HG03175 (cell line): ENCODE measurements around the gene TPRG1.
A peak's percentile ranks its signal among the peaks of the same experiment; 100 is the strongest.

ENCODE experiments used
- ATAC-seq: cut with Tn5 transposase; IDR thresholded peaks from one replicate; pipeline ENCODE4 v1.9.1; 2021; ENCODE audit warnings: mild to moderate bottlenecking, moderate library complexity; ENCODE audit not compliant: unreplicated experiment

Gene TPRG1

DNA sequence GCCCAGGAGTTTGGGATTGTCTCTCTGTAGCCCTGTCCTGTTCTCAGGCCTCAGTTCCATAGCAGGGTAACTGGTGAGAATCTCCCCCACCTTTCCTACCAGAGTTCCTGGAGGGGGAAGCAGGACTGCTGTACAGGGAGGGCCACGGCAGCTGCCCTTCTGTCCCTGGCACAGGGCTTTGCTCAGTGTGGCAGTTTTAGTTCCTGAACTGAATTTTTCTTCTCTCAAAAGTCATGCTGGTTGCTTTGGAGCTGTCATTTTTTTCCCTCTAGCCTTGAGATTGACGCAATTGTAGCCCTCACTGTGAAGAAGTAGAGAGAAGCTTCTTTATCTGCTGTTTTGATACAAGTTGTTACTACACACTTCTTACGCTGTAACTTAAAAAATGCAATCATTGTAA is 55.5 kb downstream of the TPRG1 start:
- ATAC-seq, result no peak

DNA sequence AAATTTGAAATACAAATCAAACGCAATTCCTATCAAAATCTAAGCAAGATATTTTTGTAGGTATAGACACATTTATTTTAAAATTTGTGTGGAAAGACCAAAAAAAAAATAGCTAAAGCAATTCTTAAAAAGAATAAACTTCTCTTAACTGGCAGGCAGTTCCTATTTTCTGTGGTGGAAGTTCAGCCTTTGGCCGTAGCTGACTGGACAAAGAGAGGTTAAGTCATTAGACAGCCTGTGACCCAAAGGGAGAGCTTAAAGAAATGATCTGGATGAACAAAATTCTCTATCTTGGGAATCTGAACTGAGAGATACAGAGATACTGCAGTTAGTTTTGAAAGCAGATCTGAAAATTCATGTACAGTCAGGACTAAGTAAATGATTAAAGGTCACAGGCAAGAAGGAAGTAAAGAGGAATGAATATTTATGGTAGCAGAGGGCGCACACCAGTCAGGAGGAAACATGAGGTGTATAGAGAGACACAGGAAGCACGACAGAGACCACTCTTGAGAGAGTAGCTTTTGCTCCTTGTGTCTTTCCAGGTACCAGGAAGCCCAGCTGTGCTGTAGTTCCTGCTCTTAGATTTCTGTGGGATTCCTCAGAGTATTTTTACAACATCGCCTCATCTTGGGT is 57.5 kb downstream of the TPRG1 start:
- peak; percentile 82 for ATAC-seq

DNA sequence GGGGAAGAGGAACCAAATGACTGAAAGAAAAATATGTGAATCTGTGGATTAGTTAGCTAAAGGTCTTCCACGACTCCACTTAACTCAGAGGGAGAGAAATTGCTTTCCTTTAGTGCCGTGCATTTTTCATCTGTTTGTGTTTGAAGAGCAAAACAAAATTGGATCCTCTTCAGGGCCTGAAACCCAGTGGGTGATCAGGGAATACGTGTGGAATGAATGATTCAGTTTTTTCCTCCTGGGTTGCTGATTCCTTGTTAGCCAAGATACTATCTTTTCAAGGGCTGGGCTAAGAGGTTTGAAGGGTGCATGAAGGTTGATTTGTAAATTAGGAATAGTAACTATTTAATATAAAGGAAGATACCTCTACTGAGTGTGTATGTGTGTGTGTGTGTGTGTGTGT is 61.0 kb downstream of the TPRG1 start:
- ATAC-seq, result no peak

DNA sequence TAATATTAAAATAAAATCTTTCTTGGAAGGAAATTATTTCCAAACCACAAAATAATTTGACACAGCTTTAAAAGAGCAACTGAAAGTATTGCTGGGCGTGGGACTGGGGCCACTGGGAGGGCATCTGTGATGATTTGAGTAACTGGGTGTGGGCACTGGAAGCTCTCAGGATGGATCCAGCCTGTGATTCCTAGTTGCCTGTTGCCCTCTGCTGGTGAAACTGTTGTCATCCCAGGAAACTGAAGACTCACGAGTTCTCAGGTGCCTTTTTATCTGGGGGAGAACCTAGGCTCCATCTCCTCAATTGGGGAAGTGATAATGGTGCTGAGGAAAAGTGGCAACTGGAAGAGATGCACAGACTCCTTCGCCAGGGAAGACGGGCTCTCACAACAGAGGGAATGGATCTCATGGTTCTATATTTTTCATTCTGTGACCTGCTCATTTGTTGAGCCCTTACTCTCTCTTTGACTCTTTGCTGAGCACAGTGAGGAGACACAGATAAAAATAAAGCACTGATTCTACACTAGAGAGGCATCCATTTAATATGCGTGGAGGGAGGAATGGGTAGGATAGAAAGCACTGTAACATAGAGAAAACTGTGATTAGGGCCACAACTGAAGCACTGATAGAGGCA is 61.6 kb downstream of the TPRG1 start:
- no peak for ATAC-seq

DNA sequence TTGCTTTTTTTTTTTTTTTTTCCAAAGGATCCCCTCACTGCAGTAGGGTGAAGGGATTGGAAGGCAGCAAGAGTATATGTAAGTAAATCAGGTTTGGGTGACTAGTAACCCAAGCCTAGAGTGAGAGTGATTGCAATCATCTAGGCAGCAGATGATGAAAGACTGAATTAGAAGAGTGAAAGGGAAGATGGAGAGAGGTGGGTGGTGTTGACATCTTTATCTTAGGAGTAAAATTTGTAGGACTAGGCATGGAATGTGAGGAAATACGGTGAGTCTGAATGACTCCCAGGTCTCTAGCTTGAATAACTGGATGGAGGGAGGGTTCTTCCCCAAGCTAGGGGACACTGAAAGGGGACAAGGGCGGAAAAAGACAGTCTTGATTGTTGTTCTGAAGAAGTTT is 63.4 kb downstream of the TPRG1 start:
- ATAC-seq, result no peak

DNA sequence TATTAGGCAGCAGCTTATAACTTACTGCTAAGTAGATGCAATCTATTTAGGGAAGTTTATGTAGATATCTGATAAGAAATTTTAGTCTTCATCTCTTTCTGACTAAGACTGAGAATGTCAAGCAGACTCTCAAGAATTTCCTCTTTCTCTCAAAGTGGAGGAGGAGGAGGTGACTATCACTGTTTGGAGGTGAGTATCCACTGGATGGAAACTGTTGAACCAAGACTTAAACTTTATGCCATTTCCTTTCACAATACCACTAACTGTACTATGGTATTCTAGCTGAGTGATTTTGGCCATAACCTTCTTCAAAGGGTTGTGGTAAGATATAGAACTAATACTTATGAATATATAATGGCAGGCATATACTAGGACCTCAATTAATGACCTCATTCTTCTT is 64.6 kb downstream of the TPRG1 start:
- peak; percentile 79 for ATAC-seq

DNA sequence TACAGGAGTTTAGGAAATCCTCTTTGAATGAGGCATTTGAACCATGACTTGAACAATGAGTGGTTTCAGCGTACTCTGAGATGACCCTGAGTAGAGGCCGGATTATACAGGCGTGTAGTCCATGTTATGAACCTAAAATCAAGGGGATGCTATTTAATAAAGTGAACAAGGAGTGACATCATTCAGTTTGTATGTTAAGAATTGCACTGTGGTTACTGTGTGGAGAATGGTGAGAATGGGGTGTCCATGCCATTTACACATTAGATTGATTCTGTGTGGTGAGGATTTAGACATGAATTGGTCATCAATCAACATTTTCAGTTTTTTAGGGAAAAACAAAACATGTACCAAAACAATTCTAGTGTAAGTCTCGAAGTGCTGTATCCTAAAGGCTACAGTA is 65.8 kb downstream of the TPRG1 start:
- ATAC-seq, result no peak

DNA sequence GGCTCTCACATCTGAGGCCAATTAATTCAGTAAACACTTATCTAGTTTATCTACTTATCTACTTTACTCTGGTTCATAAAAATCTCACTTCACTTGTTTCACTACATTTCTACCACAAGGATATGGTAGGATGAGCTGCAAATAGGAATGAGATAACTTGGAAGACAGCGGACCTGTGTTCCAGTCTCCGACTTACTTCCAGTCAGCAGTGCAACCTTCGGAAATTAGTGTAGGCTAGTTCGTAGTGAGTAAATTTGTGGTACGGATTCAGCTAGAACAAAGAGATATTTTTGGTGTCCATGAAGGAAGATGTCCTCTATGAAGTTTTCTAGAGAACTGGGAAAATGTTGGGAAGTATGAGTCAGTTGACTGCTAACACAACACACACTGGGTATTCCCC is 66.3 kb downstream of the TPRG1 start:
- ATAC-seq, result no peak

DNA sequence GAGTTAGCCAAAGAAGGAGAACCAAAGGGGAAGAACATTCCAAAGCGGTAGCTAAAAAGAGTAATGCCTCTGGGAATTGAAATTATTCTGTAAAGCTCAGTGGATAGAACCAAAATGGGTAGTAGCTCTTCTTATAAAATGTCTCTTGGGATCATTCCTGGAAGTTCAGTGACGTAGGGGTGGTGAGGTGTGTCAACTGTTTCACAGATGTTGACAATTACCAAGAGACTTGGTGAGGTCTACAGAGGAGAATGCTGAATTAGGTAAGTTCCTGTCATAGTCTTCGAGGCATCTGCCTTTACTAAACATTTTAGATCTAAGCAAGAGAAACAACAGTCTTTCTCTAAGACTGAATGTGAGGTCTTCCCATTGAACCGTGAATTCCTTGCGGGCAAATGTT is 67.8 kb downstream of the TPRG1 start:
- no peak for ATAC-seq

DNA sequence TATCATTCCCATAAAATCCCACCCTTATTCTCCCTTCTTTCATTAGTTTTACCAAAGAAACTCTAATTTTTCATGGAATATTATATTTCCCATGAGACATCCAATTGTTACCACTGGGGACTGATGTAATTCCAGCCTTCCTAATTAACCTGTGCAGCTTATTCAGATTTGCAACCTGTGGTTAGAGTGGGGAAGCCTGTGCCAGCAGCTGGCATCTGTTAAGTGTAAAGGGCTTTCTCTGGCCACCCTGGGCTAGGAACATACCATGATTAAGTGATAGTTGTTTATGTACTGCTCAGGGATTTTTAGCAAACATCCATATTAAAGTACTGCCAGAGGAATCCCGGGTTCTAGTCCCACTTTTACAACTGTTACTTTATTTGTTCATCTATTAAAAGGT is 78.2 kb downstream of the TPRG1 start:
- no peak for ATAC-seq

DNA sequence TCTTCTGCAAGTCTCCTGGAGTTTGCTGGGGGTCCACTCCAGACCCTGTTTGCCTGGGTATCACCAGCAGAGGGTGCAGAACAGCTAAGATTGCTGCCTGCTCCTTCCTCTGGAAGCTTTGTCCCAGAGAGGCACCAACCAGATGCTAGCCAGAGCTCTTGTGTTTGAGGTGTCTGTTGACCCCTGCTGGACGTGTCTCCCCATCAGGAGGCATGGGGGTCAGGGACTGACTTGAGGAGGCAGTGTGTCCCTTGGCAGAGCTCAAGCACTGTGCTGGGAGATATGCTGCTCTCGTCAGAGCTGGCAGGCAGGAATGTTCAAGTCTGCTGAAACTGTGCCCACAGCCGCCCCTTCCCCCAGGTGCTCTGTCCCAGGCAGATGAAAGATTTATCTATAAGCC is 86.5 kb downstream of the TPRG1 start:
- ATAC-seq, result no peak

DNA sequence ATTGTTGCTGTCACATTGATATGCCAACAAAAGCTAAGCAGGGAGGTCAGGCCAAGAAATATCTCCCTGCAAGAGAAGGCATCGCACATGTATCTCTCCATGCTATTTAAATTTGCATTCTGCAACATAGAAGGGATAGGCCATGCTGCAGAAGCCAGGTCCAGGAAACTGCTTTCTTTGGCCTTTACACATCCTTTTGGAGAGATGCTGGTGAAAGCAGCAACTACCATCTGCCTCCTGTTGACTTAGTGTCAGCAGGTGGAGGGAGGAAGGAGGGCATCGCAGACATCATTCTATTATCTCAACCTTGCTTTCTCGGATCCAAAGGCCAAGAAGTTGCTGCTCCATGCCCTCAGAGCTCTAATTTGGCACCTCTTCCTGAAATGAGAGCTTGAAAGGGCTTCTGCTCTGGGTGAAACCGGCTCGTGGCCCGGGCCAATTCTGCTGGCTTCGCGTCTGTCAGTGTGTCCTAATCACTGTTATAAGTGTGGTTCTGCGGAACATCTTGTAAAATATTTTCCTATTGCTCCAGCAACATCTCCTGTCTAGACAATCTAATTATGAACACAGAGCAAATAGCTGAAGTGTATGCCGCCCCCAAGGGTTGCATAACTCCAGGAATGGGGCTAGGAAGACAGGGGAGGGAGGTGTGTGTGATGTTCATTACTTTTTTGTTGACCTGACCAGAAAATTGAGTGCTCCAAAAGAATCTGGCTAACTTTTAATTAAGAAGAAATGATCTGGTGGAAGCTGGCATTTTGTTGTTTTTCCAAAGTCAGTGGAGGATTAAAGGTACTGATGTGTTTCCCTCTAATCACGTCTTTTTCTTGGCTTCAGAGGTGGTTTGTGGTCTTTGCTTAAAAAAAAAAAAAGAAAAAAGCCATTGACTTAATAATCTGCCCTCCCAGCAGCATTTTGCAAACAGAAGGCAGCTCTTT is 89.1 kb downstream of the TPRG1 start:
- ATAC-seq, result no peak

DNA sequence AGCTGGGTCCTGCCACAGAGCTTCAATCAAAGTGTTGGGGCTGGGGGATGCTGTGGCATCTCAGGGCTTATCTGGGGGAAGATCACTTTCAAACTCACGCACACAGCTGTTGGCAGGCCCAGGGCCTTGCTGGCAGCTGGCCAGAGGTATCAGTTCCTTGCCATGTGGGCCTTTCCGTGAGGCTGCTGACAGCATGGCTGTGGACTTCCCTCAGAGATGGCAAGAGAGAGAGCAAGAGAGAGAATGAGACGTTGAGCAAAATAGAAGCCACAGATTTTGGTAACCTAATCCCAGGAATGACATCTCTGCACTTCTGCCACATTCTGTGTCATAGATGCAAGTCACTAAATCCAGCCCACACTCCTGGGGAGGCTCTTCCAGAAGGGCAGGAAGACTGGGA is 91.0 kb downstream of the TPRG1 start:
- no peak for ATAC-seq

DNA sequence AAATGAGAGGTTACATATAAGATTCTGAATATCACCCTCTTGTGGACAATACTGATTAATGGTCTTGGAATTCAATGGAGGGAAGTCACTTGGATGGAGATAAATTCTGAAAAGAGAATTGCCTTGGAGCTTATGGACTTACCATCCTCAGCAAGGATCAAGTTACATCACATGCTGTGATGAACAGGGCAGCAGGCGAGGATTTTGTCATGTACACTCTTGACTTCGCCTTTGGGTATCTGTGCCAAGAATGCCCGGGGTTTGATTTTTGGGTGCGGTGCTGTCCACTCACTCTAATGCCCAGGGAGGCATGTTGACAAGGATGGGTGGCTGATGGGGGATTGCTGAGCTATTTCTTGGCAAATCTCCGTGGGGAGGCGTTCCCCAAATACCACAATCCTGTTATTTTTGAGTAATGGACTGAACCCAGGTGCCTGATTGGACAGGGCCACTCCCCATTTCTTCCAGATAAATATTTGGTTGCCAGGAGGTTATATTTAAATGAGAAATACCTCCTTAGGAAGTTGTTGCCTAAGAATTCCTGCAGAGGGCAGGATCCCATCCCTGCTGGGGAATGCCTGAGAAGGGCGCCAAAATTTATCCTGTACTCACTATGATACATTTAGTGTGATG is 96.3 kb downstream of the TPRG1 start:
- no peak for ATAC-seq

DNA sequence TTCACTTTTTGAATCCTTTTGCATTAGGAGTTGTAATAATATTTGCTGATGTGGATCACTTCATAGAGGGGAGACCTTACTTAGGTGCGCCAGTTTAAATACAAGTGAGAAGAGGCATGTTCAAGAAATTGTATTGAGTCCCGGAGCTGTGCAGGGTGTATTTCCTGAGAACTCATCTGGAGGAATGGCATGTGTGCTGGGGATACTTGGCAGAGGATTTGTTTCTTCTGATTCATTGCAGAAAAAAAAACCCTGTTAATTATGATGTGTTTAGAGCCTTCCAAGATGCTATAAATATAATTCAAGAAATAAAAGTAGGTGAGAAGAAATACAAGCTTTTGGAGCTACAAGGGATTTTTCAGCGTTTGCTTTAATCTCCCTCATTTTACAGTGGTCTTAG is 97.6 kb downstream of the TPRG1 start:
- ATAC-seq, result no peak

DNA sequence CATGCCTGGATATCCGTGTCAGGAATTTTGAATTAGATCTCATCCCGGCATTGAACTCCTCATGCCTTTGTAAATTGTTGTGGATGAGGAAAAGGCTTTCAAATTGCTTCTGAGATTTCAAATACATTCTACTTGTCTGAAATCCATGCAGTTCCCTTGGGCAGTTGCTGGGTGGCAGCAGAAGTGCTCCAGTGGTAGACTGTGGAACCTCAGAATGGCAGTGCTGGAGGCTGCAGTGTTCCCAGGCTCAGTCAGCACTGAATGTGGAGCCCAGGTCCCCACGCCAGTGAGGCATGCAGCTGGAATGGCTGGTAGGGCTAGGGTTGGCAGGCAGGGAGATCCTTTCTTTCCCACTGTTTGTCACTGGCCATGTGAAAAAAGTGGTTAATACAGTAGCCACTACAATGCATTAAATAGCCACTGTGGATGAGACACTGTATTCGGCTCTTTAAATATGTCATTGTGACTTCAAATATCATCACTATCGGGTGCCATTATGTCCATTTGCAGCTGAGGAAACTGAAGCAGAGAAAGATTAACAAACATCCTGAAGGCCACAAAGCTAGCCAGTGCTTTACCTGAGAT is 98.6 kb downstream of the TPRG1 start:
- peak; percentile 80 for ATAC-seq

DNA sequence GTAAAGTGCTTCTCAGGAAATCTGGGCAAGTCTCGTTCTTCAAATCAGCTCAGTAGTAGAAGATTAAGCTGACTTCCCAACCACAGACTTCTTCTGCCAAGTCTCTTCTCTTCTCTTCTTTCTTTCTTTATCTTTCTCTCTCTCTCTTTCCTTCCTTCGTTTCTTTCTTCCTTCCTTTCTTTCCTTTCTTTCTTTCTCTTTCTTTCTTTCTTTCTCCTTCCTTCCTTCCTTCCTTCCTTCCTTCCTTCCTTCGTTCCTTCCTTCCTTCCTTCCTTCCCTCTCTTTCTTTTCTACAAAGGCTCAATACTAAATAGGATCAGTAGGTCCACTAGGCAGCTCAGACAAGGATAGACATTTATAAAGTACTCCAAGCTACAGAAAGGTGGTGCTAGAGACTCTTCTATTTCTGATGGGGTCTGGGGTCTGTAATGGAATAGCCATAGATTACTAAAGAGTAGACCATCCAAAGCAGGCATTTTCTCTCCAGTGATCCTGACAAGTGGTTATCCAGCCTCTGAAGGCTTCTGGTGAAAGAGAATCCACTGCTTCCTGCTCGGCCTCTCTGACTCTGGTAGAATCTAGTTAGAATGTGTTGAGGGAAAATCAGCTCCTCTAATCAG is 100.8 kb downstream of the TPRG1 start:
- no peak for ATAC-seq

DNA sequence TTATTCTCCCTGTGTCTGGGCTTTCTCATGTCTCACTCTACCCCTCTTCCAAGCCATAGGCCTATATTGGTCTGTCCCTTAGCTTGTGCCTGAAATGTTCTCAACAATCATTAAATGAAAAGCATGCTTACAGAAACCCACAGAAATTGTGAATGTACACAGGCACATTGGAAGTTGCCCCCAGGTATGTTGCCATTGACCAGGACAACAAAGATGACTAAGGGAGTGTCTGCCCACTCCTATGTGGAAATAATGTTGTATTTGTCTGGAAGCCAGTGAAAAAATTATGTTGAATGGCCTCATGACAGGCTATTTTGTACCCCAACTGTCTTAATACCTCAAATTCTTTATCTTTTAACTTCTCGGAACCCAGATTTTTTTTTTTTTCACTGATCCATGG is 102.0 kb downstream of the TPRG1 start:
- ATAC-seq, result no peak

DNA sequence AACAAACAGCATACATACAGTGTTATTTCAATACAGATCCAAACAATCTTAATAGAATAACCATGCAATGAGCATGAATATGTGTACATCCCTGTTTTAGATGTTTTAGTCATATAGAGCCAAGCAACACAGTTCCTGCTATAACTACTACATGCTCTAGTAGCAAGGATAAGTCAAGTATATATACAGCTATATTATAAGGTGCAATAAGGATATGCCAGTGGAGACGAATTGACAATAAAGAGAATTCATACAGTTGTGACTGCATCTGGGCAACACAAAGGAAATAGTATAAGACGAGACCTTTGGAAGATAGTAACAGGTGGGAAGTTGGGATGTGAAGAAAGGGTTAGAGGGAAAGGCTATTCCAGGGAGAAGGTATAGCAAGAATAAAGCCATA is 103.4 kb downstream of the TPRG1 start:
- ATAC-seq, result no peak

DNA sequence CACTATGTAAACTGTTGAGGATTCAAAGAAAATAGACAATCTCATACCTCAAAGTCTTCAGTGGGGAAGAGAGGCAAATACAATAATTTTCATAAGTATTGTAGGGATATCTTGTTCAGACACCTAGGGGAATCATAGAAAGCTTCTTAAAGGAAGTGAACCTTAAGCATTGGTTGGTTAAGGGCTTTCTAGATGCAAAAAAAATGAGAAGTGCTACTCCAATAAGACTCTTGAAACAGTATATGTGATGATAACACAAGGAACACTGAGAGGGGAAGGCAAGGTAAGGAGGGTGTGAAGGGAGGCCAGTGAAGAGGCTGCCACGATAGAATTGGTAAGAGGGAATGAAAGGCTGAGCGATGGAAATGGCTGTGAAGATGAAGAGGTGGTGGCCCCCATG is 104.1 kb downstream of the TPRG1 start:
- no peak for ATAC-seq
